ENCODE data around the gene TMEM254. TPM values are rescaled to one million over a fixed set of nuclear protein-coding genes. Genes with fewer than 3 reads are reported as not detected.

TMEM254 gene
- total RNA-seq, 4 donors from 2014 or later, result 9.9 to 22.4 (median 13.7) TPM

GRCh38 chr10:80100861-80101695 is 22.6 kb downstream of the TMEM254 start:
- no peak for TF ChIP-seq CTCF (IDR thresholded peaks at IDR 0.05; ENCODE audit: low read depth)

GRCh38 chr10:80104066-80104926 is 25.8 kb downstream of the TMEM254 start:
- TF ChIP-seq CTCF (IDR thresholded peaks at IDR 0.05; ENCODE audit: low read depth), result no peak

GRCh38 chr10:80108576-80109239 is 30.2 kb downstream of the TMEM254 start:
- TF ChIP-seq CTCF (IDR thresholded peaks at IDR 0.05; ENCODE audit: low read depth), result no peak

GRCh38 chr10:80110986-80111385 is 32.5 kb downstream of the TMEM254 start:
- TF ChIP-seq CTCF (IDR thresholded peaks at IDR 0.05; ENCODE audit: low read depth), result no peak

GRCh38 chr10:80118669-80119068 is 40.2 kb downstream of the TMEM254 start:
- TF ChIP-seq CTCF (IDR thresholded peaks at IDR 0.05; ENCODE audit: low read depth), result no peak

GRCh38 chr10:80122110-80122710 is 43.7 kb downstream of the TMEM254 start:
- TF ChIP-seq CTCF (IDR thresholded peaks at IDR 0.05; ENCODE audit: low read depth), result no peak

Data from subcutaneous adipose tissue (tissue), 4 donors.